ENCODE measurements around the gene PNMA1.
A peak's percentile ranks its signal among the peaks of the same experiment; 100 is the strongest.

PNMA1 gene

DNA sequence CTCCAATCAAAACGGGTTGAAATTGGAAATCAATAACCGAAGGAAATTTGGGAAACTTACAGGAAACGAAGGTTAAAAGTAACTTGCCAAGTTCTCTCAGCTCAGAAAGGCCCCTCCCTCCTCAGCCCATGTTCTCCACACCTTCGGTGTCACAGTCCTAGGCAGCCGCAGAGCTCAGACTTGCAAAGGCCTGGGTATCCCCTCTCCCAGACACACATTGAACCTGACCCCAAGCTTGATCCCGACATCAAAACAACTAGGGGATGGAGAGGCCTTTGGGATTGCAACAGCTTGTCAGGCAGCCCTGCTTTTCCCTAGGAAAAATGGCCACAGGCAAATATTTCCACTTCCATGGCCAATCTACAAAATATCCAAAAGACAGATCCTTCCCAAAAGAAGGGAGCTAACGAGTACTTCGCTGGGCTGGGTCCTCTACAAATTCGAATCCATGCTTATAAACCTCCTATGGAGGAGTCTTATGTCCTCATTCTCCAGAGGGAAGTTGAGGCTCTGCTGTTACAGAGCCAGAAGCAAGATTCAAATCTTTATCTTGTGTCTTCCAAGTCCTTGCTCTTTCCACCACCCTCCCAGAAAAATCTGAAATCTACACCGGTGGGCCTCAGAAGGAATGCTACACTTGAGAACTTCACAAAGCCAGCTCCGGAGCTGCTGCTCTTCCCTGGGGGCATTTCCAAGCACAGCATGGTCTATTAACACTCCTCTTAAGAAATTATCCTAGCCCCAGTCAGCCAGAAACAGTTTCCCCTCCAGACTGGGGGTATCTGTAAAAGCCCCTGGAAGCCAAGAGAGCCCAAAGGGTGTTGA lies 35.7 kb upstream of the PNMA1 start:
- peaks cover 99% of the 10 kb centered on the region for H3K79me2 ChIP-seq (ENCODE audit: control insufficient read depth, insufficient read depth, low read length, unreplicated experiment)
- H3K4me1 ChIP-seq (ENCODE audit: control insufficient read depth, insufficient read depth, low read length, unreplicated experiment) = peaks cover 55% of the 10 kb centered on the region
- H3K4me3 ChIP-seq (ENCODE audit: low read depth, low read length) = no peak overlapping the region
- no peak overlapping the region for H2AFZ ChIP-seq (ENCODE audit: low read length, unreplicated experiment)
- no peaks in the 10 kb centered on the region for H3K27me3 ChIP-seq (ENCODE audit: insufficient read depth, low read length)
- no peaks in the 10 kb centered on the region for H3K36me3 ChIP-seq (ENCODE audit: insufficient read depth, low read length)
- H3K27ac ChIP-seq (ENCODE audit: low read depth, low read length) = no peak overlapping the region

DNA sequence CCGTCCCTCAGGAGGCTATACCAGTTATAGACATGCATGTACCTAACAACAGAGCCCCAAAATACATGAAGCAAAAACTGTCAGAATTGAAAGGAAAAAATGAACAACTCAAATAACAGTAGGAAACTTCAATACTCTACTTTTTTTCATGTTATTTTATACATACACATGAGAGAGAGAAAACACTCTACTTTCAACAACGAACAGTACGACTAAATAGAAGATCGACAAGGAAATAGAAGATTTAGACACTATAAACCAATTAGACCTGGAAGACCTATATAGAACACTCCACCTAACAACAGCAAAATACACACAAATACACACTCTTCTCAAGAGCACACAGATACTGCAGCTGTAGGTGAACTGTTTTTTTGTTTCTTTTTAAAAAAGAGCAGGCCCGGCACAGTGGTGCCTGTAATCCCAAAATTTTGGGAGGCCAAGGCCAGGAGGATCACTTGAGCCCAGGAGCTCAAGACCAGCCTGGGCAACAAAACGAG lies 34.7 kb upstream of the PNMA1 start:
- Histone ChIP-seq H2AFZ (ENCODE audit: low read length, unreplicated experiment) (no peak overlapping the region), H3K27ac (ENCODE audit: low read depth, low read length) (no peak overlapping the region), H3K27me3 (ENCODE audit: insufficient read depth, low read length) (no peaks in the 10 kb centered on the region), H3K36me3 (ENCODE audit: insufficient read depth, low read length) (no peaks in the 10 kb centered on the region), H3K79me2 (ENCODE audit: control insufficient read depth, insufficient read depth, low read length, unreplicated experiment) (peaks cover 99% of the 10 kb centered on the region), H3K4me1 (ENCODE audit: control insufficient read depth, insufficient read depth, low read length, unreplicated experiment) (peaks cover 55% of the 10 kb centered on the region), H3K4me3 (ENCODE audit: low read depth, low read length) (no peak overlapping the region)

DNA sequence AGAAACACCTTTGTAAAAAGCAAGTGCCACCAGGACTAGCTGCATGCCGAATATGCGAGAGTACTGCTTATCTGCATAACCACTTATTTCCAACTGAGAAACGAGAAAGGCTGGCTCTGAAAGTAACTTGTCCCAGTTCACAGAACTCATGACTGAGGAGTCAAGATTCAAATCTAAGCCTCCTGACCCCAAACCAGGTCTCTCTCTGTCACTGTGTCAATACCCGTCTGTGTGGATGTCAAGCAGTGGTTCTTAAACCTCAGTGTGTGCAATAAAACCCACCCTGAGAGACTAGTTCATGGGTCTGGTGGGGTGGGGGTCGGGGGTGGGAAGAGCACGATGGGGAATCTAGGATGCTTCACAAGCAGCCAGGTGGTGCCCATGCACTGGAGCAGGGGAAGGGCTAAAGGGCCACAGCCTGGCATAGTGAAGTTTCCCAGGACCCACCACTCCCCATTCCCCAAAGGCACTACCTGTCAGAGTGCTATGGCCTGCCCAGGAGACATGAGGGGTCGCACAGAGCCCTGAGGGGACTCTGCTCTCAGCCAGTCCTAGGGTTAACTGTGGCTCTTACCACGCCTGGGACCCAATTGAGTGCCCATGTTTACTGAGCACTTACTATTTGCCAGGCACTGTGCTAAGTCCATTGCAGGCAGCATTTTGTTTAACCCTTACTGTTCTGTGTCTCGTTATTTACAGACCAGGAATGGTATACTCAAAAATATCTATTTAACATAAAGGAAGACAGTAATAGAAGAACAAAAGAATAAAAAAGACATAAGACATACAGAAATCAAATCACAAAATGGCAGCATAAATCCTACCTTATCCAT lies 33.4 kb upstream of the PNMA1 start:
- H3K27ac ChIP-seq (ENCODE audit: low read depth, low read length) = no peak overlapping the region

DNA sequence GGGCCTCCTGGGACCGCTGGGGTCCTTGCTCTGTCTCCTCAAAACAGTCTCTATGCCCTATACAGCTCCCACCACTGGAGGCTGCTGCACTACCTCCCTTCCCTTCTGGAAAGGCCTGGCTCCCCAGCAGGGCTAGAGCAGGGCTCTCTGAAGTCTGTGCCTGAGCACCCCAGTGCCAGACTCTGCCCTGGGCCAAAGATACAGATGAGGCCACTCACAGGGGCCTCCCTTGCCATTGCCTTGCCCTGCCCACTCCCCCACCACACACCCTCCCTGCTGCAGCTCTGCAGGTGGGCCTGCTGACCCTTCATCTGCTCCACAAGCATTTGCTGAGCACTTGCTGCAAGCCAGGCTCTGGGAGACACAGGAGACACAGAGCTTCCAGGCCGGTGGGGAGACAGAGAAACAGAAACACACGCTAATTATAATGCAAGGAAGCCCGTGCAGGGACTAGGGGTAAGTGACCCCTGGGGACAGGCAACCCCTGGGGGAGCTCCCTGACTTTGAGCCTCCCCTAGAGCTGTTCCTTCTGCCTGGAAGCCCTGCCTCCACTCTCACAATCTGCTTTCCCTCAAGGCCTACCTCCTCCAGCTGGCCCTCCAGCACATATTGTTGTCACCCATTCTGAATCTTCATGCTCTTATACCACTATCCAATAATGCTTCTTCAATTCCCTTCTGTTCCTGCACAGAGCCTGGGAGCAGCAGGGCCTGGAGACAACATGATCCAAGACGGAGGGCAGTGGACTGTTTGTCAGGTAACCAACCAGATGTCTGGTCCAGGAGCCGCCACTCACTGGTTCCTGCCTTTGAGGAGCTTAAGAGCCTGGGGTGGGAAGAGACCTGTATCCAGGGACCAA lies 32.6 kb upstream of the PNMA1 start:
- peaks cover 56% of the 10 kb centered on the region for H3K4me1 ChIP-seq (ENCODE audit: control insufficient read depth, insufficient read depth, low read length, unreplicated experiment)
- no peaks in the 10 kb centered on the region for H3K36me3 ChIP-seq (ENCODE audit: insufficient read depth, low read length)
- H3K27me3 ChIP-seq (ENCODE audit: insufficient read depth, low read length) = no peaks in the 10 kb centered on the region
- no peak overlapping the region for H3K27ac ChIP-seq (ENCODE audit: low read depth, low read length)
- H2AFZ ChIP-seq (ENCODE audit: low read length, unreplicated experiment) = no peak overlapping the region
- peaks cover 99% of the 10 kb centered on the region for H3K79me2 ChIP-seq (ENCODE audit: control insufficient read depth, insufficient read depth, low read length, unreplicated experiment)
- H3K4me3 ChIP-seq (ENCODE audit: low read depth, low read length) = no peak overlapping the region

More for the DNA sequence above, 33.4 kb upstream of the PNMA1 start:
- Histone ChIP-seq H3K27me3 (ENCODE audit: insufficient read depth, low read length) (no peaks in the 10 kb centered on the region), H3K36me3 (ENCODE audit: insufficient read depth, low read length) (no peaks in the 10 kb centered on the region), H3K4me3 (ENCODE audit: low read depth, low read length) (no peak overlapping the region), H3K4me1 (ENCODE audit: control insufficient read depth, insufficient read depth, low read length, unreplicated experiment) (peaks cover 55% of the 10 kb centered on the region), H2AFZ (ENCODE audit: low read length, unreplicated experiment) (no peak overlapping the region), H3K79me2 (ENCODE audit: control insufficient read depth, insufficient read depth, low read length, unreplicated experiment) (peaks cover 99% of the 10 kb centered on the region)

DNA sequence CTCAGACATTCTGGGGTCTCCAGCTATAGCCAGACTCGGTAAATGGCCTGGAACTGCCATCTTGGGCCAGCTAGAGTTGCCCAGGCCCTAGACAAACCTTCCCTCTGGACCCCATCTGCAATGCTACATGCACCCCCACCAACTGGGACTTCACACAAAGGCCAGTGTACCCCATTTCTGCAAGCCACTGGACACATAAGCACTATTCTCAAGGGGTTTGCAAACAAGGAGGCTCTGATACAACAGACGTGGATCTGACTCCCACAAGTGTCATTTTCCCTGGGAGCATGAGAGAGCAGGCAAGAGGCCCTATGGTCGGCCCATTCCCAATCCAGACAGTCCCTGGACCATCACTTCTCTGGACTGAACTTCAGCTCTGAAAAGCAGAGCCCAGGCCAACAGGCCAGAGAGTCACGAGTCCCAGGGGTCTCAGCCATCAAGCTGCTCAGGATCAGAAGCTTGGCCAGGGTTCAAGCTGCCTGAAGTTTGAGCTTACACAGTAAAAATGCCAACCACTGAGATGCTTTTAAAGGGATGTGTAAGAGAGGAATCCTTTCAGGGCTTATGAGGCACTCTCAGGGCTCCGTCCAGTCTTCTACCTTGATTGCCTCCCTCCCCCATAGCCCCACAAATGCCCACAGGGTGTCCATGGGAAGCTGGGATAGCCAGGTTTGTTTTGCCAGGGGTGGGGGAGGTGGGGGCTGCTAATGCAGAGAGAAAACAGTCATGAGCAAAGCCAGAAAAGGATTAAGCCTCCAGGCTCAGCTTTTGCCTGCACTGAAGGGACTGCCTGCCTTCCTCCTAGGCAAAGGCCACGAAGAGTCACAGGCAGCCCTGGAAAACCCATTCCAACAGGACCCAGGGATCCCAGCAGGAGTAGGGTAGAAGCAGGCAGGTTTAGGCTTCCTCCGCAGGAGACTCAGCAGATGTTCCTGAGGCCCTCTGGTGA lies 31.7 kb upstream of the PNMA1 start:
- Histone ChIP-seq H3K4me1 (ENCODE audit: control insufficient read depth, insufficient read depth, low read length, unreplicated experiment) (peaks cover 65% of the 10 kb centered on the region), H3K4me3 (ENCODE audit: low read depth, low read length) (no peak overlapping the region), H3K36me3 (ENCODE audit: insufficient read depth, low read length) (no peaks in the 10 kb centered on the region), H3K27ac (ENCODE audit: low read depth, low read length) (no peak overlapping the region), H3K79me2 (ENCODE audit: control insufficient read depth, insufficient read depth, low read length, unreplicated experiment) (peaks cover 97% of the 10 kb centered on the region), H2AFZ (ENCODE audit: low read length, unreplicated experiment) (no peak overlapping the region), H3K27me3 (ENCODE audit: insufficient read depth, low read length) (no peaks in the 10 kb centered on the region)

GRCh38 chr14:73744874-73745529 lies 30.8 kb upstream of the PNMA1 start:
- no peak overlapping the region for H3K27ac ChIP-seq (ENCODE audit: low read depth, low read length)
- peaks cover 70% of the 10 kb centered on the region for H3K4me1 ChIP-seq (ENCODE audit: control insufficient read depth, insufficient read depth, low read length, unreplicated experiment)
- H3K27me3 ChIP-seq (ENCODE audit: insufficient read depth, low read length) = no peaks in the 10 kb centered on the region
- H2AFZ ChIP-seq (ENCODE audit: low read length, unreplicated experiment) = no peak overlapping the region
- no peaks in the 10 kb centered on the region for H3K36me3 ChIP-seq (ENCODE audit: insufficient read depth, low read length)
- no peak overlapping the region for H3K4me3 ChIP-seq (ENCODE audit: low read depth, low read length)
- H3K79me2 ChIP-seq (ENCODE audit: control insufficient read depth, insufficient read depth, low read length, unreplicated experiment) = peaks cover 97% of the 10 kb centered on the region

GRCh38 chr14:73744175-73744867 lies 30.1 kb upstream of the PNMA1 start:
- peaks cover 71% of the 10 kb centered on the region for H3K4me1 ChIP-seq (ENCODE audit: control insufficient read depth, insufficient read depth, low read length, unreplicated experiment)

DNA sequence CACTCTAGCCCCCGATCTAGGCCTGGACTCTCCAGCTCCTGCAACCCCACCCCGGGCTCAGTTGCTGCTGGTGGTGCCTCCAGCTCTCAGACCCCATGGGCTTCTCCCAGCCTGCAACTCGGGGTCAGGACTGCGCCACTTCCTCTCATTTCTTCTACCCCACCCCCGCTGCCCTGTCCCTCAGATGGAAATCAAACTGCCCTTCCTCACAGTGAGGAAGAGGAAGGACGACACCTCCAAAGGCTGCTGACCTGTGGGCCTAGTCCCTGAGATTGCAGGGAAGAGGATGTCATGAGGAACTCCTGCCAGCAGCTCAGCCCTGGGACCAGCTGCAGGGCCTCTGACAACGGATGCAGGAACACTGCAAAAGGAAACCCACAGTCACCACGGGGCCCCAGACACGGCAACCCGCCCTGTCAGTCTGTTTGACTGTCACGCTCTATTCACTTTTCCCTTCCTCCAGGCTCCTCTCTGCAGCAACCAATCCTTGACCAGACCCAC lies 29.3 kb upstream of the PNMA1 start:
- no peak overlapping the region for H2AFZ ChIP-seq (ENCODE audit: low read length, unreplicated experiment)
- H3K27me3 ChIP-seq (ENCODE audit: insufficient read depth, low read length) = no peaks in the 10 kb centered on the region
- H3K4me1 ChIP-seq (ENCODE audit: control insufficient read depth, insufficient read depth, low read length, unreplicated experiment) = peaks cover 71% of the 10 kb centered on the region
- H3K79me2 ChIP-seq (ENCODE audit: control insufficient read depth, insufficient read depth, low read length, unreplicated experiment) = peaks cover 97% of the 10 kb centered on the region
- H3K36me3 ChIP-seq (ENCODE audit: insufficient read depth, low read length) = peaks cover 4% of the 10 kb centered on the region; the same call in 1 of the 2 replicates
- H3K27ac ChIP-seq (ENCODE audit: low read depth, low read length) = 0 out of 2 replicates have a peak overlapping the region, but pooled peaks have one; percentile 95
- no peak overlapping the region for H3K4me3 ChIP-seq (ENCODE audit: low read depth, low read length)

More at GRCh38 chr14:73744175-73744867, 30.1 kb upstream of the PNMA1 start:
- Histone ChIP-seq H3K4me3 (ENCODE audit: low read depth, low read length) (no peak overlapping the region), H3K27me3 (ENCODE audit: insufficient read depth, low read length) (no peaks in the 10 kb centered on the region), H3K36me3 (ENCODE audit: insufficient read depth, low read length) (no peaks in the 10 kb centered on the region), H3K27ac (ENCODE audit: low read depth, low read length) (no peak overlapping the region), H2AFZ (ENCODE audit: low read length, unreplicated experiment) (no peak overlapping the region), H3K79me2 (ENCODE audit: control insufficient read depth, insufficient read depth, low read length, unreplicated experiment) (peaks cover 97% of the 10 kb centered on the region)
